SK-N-SH (cell line): Measurements from ENCODE around the gene SYT1.

Experiments
- ELF1 ChIP-seq: IDR thresholded peaks from 2 replicates; pipeline ENCODE4 v1.4.0; 2012
- EZH2phosphoT487 ChIP-seq: fragments of 200-600 bp; sonication (generic); IDR thresholded peaks from 2 replicates; pipeline ENCODE4 v1.6.1; 2017; ENCODE audit warnings: low read depth, mixed run types, mild to moderate bottlenecking, antibody characterized with exemption, moderate library complexity, borderline replicate concordance
- GABPA ChIP-seq: IDR thresholded peaks from 2 replicates; pipeline ENCODE4 v1.4.0; 2012; ENCODE audit warnings: low read depth, mild to moderate bottlenecking
- MXI1 ChIP-seq: IDR thresholded peaks from 2 replicates; pipeline ENCODE4 v1.6.1; 2012; ENCODE audit warnings: mild to moderate bottlenecking, low read depth, low read length, improper control_type of control experiment
- POLR2AphosphoS5 ChIP-seq: IDR thresholded peaks from 2 replicates; pipeline ENCODE4 v1.6.1; 2012; ENCODE audit warnings: low read depth, low read length
- RAD21 ChIP-seq: IDR thresholded peaks from 2 replicates; pipeline ENCODE4 v1.6.1; 2012; ENCODE audit warnings: mild to moderate bottlenecking, low read length
- RFX5 ChIP-seq: IDR thresholded peaks from 2 replicates; pipeline ENCODE4 v1.6.1; 2012; ENCODE audit warnings: mild to moderate bottlenecking, improper control_type of control experiment, low read length
- SIN3A ChIP-seq: IDR thresholded peaks from 2 replicates; pipeline ENCODE4 v1.6.1; 2012; ENCODE audit warnings: low read depth, mild to moderate bottlenecking, low read length, moderate library complexity, borderline replicate concordance
- TAF1 ChIP-seq: IDR thresholded peaks from 2 replicates; pipeline ENCODE4 v1.6.1; 2012; ENCODE audit warnings: low read depth, mild to moderate bottlenecking, low read length, moderate library complexity, borderline replicate concordance
- TF ChIP-seq, protein P1 (sequence below): fragments of 200-600 bp; sonication (generic); IDR thresholded peaks from 2 replicates; pipeline ENCODE4 v1.6.1; 2017; ENCODE audit warnings: antibody characterized with exemption, mild to moderate bottlenecking, moderate library complexity
- TF ChIP-seq, protein P2 (sequence below): IDR thresholded peaks from 2 replicates; pipeline ENCODE4 v1.6.1; 2012; ENCODE audit warnings: mild to moderate bottlenecking, low read depth, low read length, moderate library complexity
- TF ChIP-seq, protein P3 (sequence below): IDR thresholded peaks from 2 replicates; pipeline ENCODE4; 2012
- TF ChIP-seq, protein P4 (sequence below): fragments of 150-350 bp; IDR thresholded peaks from 2 replicates; pipeline ENCODE4 v1.6.1; 2017; ENCODE audit warnings: antibody characterized with exemption, low read length, low read depth, borderline replicate concordance

DNA sequence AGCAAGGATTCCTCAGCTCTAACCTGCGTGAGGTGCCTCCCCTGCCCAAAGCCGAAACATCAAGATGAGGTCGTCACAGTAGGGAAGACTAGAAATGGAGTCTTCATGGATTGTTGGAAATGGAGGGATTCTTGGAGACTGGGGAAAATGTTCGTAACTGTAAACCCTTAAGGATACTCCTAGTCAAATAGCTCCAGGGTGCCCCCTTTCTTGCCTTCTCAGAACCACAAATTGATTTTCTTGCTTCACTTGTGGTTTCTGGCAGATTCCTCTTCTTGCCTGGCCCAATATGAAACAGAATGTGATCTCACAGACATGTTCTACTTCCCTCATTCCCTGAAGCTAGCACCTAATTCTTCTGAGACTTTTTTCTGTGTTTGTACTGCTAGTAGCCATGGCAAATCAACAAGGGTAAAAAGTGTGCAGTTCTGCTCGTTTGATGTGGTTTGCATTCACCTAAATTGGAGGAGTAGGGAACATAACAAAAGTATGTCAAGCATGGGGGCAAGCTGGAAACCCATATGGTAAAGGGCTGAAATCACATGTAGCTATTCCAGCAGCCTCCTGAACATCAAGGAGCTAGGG, 494.2 kb downstream of the SYT1 start:
- TF ChIP-seq, protein P1, sequence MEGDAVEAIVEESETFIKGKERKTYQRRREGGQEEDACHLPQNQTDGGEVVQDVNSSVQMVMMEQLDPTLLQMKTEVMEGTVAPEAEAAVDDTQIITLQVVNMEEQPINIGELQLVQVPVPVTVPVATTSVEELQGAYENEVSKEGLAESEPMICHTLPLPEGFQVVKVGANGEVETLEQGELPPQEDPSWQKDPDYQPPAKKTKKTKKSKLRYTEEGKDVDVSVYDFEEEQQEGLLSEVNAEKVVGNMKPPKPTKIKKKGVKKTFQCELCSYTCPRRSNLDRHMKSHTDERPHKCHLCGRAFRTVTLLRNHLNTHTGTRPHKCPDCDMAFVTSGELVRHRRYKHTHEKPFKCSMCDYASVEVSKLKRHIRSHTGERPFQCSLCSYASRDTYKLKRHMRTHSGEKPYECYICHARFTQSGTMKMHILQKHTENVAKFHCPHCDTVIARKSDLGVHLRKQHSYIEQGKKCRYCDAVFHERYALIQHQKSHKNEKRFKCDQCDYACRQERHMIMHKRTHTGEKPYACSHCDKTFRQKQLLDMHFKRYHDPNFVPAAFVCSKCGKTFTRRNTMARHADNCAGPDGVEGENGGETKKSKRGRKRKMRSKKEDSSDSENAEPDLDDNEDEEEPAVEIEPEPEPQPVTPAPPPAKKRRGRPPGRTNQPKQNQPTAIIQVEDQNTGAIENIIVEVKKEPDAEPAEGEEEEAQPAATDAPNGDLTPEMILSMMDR, result no peak
- TF ChIP-seq SIN3A (no peak), POLR2AphosphoS5 (no peak), GABPA (no peak), MXI1 (no peak), EZH2phosphoT487 (no peak), ELF1 (no peak), RFX5 (no peak), RAD21 (no peak), TAF1 (no peak)
- TF ChIP-seq, protein P2, sequence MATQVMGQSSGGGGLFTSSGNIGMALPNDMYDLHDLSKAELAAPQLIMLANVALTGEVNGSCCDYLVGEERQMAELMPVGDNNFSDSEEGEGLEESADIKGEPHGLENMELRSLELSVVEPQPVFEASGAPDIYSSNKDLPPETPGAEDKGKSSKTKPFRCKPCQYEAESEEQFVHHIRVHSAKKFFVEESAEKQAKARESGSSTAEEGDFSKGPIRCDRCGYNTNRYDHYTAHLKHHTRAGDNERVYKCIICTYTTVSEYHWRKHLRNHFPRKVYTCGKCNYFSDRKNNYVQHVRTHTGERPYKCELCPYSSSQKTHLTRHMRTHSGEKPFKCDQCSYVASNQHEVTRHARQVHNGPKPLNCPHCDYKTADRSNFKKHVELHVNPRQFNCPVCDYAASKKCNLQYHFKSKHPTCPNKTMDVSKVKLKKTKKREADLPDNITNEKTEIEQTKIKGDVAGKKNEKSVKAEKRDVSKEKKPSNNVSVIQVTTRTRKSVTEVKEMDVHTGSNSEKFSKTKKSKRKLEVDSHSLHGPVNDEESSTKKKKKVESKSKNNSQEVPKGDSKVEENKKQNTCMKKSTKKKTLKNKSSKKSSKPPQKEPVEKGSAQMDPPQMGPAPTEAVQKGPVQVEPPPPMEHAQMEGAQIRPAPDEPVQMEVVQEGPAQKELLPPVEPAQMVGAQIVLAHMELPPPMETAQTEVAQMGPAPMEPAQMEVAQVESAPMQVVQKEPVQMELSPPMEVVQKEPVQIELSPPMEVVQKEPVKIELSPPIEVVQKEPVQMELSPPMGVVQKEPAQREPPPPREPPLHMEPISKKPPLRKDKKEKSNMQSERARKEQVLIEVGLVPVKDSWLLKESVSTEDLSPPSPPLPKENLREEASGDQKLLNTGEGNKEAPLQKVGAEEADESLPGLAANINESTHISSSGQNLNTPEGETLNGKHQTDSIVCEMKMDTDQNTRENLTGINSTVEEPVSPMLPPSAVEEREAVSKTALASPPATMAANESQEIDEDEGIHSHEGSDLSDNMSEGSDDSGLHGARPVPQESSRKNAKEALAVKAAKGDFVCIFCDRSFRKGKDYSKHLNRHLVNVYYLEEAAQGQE, result no peak
- TF ChIP-seq, protein P3, sequence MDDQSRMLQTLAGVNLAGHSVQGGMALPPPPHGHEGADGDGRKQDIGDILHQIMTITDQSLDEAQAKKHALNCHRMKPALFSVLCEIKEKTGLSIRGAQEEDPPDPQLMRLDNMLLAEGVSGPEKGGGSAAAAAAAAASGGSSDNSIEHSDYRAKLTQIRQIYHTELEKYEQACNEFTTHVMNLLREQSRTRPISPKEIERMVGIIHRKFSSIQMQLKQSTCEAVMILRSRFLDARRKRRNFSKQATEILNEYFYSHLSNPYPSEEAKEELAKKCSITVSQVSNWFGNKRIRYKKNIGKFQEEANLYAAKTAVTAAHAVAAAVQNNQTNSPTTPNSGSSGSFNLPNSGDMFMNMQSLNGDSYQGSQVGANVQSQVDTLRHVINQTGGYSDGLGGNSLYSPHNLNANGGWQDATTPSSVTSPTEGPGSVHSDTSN, result no peak
- TF ChIP-seq, protein P4, sequence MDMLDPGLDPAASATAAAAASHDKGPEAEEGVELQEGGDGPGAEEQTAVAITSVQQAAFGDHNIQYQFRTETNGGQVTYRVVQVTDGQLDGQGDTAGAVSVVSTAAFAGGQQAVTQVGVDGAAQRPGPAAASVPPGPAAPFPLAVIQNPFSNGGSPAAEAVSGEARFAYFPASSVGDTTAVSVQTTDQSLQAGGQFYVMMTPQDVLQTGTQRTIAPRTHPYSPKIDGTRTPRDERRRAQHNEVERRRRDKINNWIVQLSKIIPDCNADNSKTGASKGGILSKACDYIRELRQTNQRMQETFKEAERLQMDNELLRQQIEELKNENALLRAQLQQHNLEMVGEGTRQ, result no peak
